GM13977 (cell line): ENCODE data around the gene ARHGEF6.

ENCODE experiments used
- DNase-seq: peaks from one replicate; pipeline ENCODE4 v3.0.0; 2012; ENCODE audit warnings: low spot score
- in situ Hi-C: fragments of 300-500 bp; cut with MboI; formaldehyde crosslinking; loops from one replicate; pipeline ENCODE4 v1.12.0; 2022; ENCODE audit warnings: low sequenced_read_pairs, low pct_unique_long_range_greater_than_20kb, mixed read lengths, inconsistent platforms; ENCODE audit not compliant: unreplicated experiment
- TF ChIP-seq, protein P1 (sequence below): IDR thresholded peaks from 2 replicates; pipeline ENCODE4 v1.5.1; 2012; ENCODE audit warnings: mild to moderate bottlenecking, control low read depth; ENCODE audit not compliant: insufficient read depth; ENCODE audit errors: extremely low read depth, missing control alignments

The ARHGEF6 gene

GRCh38 chrX:136694431-136695087 is 86.2 kb downstream of the ARHGEF6 start:
- peak; percentile 51 for DNase-seq
- TF ChIP-seq, protein P1, sequence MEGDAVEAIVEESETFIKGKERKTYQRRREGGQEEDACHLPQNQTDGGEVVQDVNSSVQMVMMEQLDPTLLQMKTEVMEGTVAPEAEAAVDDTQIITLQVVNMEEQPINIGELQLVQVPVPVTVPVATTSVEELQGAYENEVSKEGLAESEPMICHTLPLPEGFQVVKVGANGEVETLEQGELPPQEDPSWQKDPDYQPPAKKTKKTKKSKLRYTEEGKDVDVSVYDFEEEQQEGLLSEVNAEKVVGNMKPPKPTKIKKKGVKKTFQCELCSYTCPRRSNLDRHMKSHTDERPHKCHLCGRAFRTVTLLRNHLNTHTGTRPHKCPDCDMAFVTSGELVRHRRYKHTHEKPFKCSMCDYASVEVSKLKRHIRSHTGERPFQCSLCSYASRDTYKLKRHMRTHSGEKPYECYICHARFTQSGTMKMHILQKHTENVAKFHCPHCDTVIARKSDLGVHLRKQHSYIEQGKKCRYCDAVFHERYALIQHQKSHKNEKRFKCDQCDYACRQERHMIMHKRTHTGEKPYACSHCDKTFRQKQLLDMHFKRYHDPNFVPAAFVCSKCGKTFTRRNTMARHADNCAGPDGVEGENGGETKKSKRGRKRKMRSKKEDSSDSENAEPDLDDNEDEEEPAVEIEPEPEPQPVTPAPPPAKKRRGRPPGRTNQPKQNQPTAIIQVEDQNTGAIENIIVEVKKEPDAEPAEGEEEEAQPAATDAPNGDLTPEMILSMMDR, result peak; percentile 64
- in situ Hi-C loops, result loop anchor here (10.0 kb wide), 1 partner anchor 90 kb away; no protein-coding TSS in a partner anchor

GRCh38 chrX:136692271-136692670 is 88.5 kb downstream of the ARHGEF6 start:
- in situ Hi-C loops, result loop anchor here (10.0 kb wide), 1 partner anchor 87 kb away; no protein-coding TSS in a partner anchor
- TF ChIP-seq, protein P1, result no peak
- DNase-seq, result no peak

GRCh38 chrX:136691028-136691809 is 89.5 kb downstream of the ARHGEF6 start:
- TF ChIP-seq, protein P1, result no peak

DNA sequence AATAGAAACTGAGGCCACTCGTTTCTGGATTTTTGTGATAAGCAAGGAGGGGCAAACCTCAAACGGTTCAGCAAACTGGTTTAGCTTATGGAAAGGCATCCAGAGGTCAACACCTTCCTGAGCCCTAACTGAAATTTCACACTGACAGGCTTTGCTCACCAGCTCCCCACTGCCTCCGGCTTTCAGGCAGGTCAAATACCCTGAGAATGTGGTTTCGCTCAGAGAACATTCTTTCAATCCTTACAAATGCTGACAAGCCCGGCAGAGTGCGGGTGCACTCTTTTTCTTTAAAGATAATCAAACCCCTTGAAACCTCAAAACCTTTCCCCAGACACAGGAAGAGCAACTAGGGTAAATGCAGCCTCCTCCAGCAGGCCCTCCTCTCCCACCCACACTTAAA is 91.3 kb downstream of the ARHGEF6 start:
- TF ChIP-seq, protein P1, result no peak
- no peak for DNase-seq
- in situ Hi-C loops, result no loop called here

More at GRCh38 chrX:136691028-136691809, 89.5 kb downstream of the ARHGEF6 start:
- in situ Hi-C loops, result loop anchor here (10.0 kb wide), 1 partner anchor 86 kb away; no protein-coding TSS in a partner anchor
- DNase-seq, result no peak

DNA sequence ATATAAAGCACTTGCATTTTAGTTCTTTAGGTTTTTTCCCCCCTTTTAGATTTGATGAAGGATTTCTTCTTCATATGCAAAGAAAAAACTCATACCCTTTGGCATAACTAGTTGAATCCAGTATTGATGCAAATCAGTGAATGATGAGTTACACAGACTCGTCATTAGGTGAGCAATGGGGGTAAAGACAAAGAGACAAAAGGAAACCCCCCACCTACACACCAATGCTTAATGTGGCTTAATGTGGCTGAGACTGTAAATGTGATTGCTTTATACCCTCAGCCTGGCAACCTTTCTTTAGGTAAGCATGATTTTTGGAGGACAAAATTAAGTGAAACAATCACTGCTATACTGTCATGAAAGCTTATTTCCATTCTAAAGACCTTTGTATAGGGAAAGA is 93.3 kb downstream of the ARHGEF6 start:
- TF ChIP-seq, protein P1, result no peak
- DNase-seq, result no peak
- in situ Hi-C loops, result no loop called here

DNA sequence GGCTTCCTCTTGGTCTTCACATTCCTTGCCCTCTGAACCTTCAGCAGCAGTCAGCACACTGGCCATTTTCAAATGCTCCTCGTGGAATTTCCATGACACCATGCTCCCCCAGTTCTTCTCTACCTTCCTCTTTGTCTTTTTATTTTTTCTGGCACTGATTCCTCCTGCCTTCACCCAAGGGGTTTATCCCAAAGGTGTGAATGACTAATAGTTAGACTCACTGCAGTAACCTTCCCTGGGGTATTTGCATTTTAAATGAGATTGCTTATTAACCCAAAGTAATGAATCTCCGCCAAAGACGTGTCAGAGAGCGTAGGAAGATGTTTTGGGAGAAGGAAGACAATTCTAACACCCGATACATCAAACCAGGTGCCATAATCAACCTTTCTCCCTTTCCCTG is 96.6 kb downstream of the ARHGEF6 start:
- TF ChIP-seq, protein P1, result no peak
- DNase-seq, result no peak
- in situ Hi-C loops, result no loop called here
